Stimulated activated CD8-positive, alpha-beta memory T cell treated with anti-CD3 and anti-CD28 coated beads, Interleukin-2, amount 100 ng/mL, for 48 hours (primary cell): Measurements from ENCODE around the gene TMOD3.
"Not testable (repeated sequence)": the region's sequence is repeated elsewhere in the genome, so short reads cannot be mapped to it uniquely, and the experiment has no call there.

Source experiments
- DNase-seq, 2 donors: peaks; one replicate each; pipeline ENCODE4 v3.0.0-alpha.2; 2020; ENCODE audit warnings: low read depth in 2 of 2

Gene TMOD3

DNA sequence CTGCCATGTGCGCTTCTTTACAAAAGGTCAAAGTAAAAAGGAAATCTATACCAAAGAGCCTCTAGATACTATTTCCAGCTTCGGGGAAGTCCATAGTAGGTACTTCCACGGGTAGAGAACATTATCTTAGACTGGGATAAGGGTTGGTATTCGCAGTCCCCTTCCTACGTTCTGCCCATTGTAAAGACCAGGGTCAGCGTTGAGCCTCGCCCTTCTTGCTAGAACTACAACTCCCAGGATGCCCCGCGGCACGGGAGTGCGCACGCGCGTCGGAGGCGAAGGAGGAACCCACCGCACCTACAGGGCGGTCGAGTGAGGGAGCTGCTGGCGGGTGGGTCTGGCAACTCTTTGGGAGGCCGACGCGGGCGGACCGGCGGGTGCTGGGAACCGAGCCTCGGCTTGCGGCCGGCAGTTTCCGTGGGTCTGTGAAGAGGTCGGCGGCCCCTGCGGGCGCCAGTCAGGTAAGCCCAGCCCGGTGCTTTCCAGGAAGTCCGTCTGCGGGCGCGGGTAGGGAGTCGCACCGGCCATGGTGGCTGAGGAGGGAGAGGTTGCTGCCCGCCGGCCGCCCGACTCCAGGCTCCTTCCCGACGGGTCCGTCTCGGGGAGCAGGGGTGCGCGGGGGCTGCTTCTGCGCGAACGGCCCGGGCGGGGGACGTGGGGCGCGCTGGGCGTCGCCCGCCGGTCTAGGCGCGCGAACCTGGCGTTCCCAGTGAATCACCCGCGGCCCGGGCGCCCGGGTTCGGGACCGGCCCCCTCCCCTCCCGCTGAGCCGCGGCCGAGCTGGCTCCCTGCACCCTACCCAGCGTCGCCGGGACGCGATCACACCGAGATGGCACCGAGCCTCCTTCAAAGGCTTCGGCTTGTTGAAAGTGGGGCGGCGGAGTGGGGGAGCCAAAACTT lies at the start of gene TMOD3:
TSS of gene TMOD3 (plus strand) at position 278 of the 900 bp plus-strand sequence. CDS start 33,232 bp downstream, outside the sequence.
- DNase-seq = peak; percentile 82 to 89

DNA sequence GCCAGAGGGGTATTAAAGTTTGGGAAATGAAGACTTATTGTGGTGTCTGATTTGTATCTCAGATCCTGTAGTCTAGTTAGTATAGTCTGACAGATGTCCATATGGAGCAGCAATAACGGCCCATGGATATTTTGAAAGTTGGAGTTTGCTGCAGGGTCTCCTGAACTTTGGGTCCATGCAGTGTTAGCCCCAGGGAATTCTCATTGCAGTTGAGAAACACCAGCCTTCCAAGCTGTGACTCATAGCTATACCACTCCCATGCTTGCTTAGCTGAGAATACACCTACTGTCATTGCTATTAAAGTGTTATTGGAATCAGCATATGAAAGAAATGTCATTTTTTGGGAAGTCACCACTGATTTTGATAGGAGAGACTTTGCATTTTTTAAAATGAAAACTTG lies 48.8 kb upstream of the TMOD3 start:
- no peak for DNase-seq

DNA sequence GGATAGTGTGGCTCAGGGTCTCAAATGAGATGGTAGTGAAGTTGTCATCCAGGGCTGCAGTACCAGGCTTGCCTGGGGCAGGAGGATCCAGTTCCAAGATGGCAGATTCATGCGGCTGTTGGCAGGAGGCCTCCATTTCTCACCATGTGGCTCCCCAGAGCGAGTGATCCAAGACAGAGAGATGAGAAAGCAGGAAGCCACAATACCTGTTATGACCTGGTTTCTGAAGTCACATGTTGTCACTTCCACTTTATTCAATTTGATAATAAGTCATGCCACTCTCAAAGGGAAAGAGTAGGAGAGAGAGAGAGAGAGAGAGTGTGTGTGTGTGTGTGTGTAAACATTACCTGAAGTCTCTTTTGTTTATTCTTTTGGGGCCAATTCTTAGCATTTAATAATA lies 47.9 kb upstream of the TMOD3 start:
- no peak for DNase-seq

DNA sequence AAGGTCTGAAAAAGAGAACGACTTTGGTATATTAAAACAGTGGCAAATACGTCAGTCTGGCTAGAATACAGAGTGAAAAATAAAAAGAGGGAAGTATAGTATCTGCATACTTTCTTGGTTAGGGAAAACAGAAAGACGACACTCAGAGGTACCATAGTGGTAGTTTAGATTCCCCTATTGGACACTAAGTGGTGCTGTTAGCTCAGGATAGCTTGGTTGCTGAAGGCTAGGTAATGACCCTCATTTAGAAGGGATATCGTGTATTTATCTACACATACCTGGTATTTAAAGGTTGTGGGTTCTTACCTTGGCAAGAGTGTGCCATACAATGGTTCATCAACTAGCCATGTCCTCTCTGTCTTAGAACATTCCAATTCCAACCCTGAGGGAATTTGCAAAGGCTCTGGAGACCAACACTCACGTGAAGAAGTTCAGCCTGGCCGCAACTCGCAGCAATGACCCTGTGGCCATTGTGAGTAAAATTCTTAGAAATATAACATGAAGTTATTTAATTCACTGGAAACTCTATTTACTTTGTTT lies 47.0 kb upstream of the TMOD3 start:
- DNase-seq = no peak

DNA sequence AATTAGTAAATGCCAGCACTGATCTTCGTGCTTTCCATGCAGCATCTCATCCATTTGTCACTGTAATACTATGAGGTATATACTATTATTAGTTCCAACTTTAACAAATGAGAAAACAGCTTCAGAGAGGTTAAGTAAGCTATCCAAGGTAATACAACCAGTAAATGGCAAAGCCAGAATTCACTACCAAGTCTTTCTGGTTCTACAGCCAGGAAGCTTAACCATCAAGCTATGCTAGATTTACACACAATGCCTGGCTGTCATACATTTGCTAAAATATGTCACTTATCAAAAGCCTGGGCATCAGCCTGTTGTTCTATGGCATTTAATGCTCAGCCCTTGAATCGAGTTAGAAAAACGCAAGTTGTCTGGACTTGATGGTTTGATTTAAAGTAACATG lies 45.5 kb upstream of the TMOD3 start:
- DNase-seq = no peak

DNA sequence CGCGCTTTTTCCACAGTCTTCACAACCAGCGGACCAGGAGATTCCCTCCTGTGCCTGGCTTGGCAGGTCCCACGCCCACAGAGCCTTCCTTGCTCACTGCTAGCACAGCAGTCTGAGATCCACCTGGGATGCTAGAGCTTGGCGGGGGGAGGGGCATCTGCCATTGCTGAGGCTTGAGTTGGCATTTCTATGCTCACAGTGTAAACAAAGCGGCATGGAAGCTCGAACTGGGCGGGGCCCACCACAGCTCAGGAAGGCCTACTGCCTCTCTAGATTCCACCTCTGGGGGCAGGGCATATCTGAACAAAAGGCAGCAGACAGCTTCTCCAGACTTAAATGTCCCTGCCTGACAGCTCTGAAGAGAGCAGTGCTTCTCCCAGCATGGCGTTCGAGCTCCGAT lies 42.3 kb upstream of the TMOD3 start:
- not testable (repeated sequence) for DNase-seq

DNA sequence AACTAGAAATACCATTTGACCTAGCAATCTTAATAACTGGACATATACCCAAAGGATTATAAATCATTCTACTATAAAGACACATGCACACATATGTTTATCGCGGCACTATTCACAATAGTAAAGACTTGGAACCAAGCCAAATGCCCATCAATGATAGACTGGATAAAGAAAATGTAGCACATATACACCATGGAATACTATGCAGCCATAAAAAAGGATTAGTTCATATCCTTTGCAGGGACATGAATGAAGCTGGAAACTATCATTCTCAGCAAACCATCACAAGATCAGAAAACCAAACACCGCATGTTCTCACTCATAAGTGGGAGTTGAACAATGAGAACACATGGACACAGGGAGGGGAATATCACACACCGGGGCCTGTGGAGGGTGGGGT lies 37.0 kb upstream of the TMOD3 start:
- DNase-seq = not testable (repeated sequence)

DNA sequence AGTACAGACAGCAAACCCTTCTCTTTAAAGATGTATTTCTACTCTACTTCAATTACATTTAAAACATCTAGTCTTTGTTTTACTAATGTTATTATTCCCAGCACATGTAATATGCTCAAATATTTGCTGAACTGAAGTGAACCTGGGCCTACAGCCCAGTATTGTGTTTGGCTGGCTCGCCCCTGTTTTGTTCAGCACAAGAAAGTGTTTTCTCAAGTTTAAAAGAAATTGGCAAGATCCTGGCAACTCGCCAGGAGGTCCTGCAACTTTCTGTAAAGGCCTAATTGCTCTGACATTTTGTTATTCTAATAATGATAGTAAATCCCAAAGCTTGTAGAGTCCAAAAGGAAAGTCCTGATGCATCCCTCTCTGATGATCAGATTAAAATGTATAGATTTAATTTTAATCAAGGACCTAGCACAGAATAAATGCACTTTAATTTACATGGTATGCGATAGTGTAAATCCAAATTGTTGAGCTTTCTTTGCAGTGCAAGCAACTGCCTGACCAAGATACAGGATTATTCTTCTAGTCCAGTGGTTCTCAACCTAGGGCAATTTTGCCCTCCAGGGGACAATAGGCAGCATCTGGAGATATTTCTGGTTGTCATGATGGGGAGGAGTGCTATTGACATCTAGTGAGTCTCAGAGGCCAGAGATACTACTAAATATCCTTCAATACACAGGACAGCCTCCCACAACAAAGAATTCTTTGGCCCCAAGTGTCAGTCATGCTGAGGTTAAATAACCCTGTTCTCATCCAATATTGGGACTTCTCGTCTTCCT lies 35.7 kb upstream of the TMOD3 start:
- DNase-seq = no peak

DNA sequence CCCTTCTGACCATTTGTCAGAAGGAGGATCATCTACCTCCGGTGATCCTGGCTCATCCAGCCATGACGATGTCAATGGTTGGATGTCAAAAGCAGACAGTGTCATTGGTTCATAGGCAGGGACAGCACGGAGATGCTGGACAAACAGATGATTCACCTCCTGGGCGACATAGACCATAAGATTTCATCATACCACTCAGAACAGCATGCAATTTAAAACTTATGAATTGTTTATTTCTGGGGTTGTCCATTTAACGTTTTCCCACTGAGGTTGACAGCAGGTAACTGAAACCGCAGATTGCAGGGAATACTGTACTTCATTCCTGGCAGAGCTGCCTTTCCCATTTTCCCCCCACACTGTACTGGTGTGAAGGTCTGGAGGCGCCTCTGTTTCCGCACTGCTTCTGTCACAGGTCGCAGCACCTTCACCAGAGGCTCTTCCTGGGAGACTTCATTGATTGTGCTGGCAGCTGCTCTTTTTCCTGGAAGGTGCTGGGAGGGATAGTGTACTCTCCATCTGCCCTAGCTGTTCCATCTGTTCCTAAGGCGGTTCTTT lies 32.5 kb upstream of the TMOD3 start:
- no peak for DNase-seq

DNA sequence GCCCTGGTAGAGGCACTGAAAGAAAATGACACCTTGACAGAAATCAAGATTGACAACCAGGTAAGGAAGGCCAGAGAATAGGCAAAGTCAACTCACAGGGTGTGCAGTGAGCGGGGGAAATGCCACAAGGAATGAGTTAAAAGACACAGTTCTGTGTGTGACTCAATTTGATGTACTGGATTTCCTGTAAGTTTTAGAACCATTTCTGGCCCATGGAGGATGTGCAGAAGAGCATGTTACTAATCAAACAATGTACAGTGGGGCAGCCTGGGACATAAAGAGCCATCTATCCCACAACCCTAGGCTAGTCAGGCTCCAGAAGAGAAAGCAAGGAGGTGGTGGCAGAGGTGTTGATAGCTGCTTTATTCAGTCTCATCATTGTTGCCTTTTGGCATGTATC lies 31.2 kb upstream of the TMOD3 start:
- DNase-seq = no peak

DNA sequence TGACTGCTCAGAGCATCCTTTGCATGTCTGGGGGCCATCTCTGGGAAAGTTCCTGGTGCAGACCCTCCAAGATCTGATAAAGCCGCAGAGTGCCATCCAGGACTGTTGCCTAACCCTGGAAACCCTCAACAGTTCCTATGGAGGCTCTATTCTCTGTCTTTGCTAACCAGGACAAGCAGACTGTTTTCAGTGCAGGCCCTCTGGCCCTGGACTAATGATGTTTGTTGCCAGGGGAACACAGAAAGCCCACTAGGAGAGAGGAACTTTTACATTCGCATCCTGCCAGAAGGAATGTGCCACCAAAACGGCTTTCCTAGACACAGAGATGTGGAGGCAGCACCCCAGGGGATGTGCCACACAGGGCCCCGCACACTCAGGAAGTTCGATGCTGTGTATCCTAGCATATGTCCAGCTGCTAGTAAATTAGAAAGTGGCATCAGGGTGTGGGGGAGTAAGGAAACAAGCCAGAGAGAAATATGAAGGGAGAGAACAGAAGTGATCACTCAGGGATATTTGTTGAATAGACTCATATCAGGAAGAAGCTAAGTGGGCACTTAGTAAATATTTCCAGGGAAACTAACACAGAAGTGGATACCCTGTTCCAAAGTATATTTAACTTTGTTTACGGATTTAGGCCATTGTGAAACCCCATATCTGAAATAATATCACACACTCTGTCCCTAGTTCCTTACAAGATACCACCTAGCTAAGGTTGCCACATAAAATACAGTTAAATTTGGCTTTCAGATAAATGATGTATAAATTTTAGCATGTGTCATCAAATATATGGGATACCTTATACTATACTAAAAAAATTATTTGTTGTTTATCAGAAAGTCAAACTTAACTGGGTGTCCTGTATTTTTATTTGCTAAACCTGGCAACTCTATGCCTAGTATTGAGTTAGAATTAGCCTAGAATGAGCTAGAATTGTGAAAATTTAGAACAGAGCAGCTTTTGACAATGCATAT lies 29.9 kb upstream of the TMOD3 start:
- DNase-seq = no peak

DNA sequence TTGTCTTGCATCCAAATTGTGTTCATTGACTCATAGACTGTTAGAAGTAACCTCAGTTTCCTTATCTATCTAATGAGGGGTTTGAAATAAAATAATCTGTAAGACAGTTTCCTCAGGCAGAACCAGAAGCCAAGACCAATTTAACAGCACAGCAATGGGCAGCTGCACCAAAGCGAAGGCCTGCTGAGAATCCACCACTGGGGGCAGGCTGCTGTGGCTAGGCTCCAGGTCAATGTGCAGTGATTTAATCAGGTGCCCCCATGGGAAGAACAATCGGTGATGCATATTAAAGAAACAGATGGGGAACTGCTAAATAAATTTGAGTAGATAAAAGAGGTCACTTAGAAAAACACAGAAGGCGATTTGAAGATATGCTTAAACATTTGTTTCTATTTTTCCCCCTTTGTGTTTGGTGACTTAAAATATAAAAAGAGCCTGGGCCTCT lies 28.0 kb upstream of the TMOD3 start:
- peak in 1 of 2 donors; percentile 3 for DNase-seq

DNA sequence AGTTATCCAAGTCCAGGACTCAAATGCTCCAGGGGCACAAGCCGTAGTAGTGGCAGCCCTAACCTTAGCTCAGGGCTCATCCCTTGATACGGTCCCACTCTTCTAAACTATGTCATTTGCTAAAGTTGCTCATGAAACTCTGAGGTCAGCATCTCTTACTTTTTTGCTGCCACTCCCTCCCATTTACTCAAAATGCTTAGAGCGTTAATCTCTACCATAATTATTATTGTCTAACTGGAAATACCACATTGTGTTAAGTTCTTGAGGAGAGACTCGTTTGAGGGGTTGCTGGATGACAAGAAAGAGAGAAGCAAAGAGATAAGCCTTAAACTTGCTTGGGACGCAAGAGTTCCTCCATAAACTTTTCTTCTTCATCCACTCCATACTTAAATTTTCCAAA lies 26.9 kb upstream of the TMOD3 start:
- DNase-seq = no peak

DNA sequence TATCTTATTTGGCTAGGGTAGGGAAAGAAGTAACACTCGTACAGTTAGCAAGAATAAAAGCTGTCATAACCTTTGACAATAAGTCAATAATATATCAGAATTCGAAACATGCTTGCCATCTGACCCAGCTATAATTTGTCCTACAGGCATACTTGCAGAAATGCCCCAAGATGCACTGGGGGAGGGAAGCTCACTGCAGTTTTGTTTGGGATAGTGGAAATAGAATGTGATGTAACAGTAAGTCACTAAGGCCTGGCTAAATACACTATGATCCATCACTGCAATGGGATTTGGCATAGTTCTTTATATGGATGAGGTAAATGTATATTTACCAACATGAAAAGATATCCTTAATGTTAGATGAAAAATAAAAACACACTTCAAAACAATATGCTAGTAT lies 25.5 kb upstream of the TMOD3 start:
- no peak for DNase-seq

DNA sequence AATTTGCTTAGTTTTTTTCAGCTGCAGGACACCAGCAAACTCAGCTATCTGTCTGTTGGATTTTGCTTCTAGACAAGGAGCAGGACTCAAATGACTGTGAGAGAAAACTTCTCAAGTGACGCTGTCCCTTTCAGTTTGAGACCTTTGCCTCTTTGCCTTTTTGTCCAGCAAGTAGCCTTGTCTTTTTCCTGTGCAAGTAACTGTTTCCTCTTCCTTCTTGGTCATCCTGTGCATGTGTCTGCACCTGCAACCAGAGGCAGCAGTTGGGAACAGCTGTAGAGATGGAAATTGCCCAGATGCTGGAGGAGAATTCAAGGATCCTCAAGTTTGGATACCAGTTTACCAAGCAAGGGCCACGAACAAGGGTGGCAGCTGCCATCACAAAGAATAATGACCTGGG lies 23.3 kb upstream of the TMOD3 start:
- DNase-seq = no peak

DNA sequence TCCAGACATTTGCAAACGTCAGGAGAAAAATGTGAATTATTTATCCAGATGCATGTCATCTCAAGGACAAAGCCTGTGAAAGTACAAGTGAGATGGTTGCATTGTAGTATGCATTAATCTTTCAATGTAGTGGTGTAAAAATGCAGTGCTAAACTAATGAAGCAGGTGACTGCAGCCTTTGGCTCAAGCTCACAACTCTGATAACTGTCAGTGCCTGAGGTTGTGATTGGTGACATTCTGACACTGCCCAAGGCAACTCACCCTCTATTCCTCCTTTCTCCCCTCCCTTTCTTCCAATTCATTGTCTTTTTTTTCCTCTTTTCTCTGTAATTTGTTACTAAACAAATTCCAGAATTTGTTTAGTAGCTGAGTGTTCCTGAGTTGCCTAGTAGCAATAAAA lies 20.0 kb upstream of the TMOD3 start:
- DNase-seq = no peak

DNA sequence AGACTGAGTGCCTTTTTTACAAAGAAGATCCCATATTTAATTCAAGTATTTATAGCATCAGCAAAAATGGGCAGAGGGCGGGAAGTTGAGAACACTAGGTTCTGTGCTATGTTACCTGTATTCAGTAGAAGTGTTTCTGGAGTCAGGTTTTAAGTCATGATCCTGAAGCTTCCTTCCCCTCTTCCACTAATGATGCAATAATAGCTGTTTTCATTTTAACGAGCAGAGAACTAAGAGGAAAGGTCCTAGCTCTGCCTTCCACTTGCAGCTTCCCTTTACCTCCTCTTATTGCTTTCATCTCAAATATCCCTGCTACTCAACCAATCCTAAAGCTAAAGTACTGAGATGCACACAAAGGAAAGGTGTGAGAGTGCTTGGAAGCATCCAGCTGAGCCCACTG lies 16.9 kb upstream of the TMOD3 start:
- no peak for DNase-seq

DNA sequence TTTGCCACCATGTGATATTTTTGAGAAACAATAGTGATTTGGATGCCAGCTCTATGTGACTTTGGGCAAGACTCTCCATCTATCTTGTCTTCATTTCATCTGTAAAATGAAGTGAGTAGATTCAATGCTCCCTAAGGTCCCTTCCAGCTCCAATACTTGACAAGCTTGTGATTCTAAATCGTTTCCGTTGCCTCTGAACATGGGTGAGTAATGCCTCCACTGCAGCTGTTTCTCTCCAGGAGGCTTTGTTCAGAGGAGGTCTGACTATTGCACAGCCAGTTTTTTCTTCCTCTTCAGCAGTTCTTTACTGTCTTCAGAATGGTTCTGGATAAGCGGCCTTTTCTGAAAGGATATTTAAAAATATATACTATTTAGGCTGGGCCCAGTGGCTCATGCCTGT lies 14.8 kb upstream of the TMOD3 start:
- DNase-seq = no peak

DNA sequence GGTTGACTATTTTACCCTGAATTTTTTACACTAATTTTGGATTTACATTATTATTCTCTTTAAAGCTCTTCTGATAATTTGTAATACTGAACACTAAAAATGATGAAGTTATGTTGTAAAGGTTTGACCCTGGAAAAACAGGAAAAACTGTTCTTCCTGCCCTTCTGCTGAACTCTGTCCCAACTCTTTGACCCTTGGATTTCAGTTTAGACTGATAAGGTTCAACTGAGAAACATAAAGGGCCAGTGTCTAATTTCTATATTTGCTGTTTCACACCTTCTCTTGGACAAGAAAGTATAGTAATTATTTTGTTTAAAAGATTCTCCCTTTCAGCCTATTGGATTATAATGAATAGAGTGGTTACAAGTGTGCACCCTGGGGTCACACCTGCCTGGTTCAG lies 12.8 kb upstream of the TMOD3 start:
- DNase-seq = no peak

DNA sequence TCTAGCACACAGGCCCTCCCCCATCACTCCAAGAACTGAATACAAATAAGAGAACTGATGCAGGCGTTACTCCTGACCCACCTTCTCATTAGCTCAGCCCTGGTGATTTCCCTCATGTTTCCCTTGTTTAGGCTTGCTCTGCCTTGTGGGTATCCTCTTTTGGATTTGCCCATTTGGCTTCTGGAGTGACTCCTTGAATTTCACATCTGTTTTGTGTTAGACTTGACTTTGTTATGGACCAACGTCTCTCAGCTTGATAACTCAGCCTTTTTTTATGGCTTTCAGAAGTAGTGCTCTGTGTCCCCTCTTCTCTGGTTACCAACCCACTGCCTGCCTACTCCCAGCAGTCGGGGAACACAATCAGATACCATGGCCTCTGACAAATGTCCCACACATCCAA lies 11.3 kb upstream of the TMOD3 start:
- DNase-seq = no peak

DNA sequence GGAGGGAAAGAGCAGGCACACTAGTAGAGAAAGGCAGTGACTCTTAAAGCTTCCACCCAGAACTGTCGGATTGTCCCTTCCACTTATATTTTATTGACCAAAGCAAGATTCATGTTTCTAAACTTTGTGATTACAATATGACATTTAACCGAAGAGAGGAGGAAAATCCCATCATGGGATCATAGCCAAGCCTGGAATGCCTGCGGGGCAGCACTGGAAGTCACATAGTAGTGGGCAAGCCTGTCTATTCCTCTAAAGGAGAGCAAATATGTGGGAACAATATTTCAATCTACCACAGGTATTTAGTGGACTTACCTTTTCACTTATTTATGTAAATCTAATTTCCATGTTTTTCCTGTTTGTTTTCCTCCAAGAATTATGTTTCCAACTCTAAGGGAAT lies 3.8 kb upstream of the TMOD3 start:
- no peak for DNase-seq
